Adipocyte (in vitro differentiated cells): Measurements from ENCODE around the gene TMEM212.
"Not testable (repeated sequence)": the region's sequence is repeated elsewhere in the genome, so short reads cannot be mapped to it uniquely, and the experiment has no call there.

ENCODE experiments used
- DNase-seq: peaks from one replicate; pipeline ENCODE4 v3.0.0-alpha.2; 2015; ENCODE audit warnings: low read depth
- H3K27me3 ChIP-seq: replicated peaks from 2 replicates; pipeline ENCODE4 v1.7.0; 2013; ENCODE audit warnings: mild to moderate bottlenecking, low read length, moderate library complexity; ENCODE audit not compliant: control insufficient read depth, insufficient read depth
- H3K36me3 ChIP-seq: 2 replicates; pipeline ENCODE4 v1.7.0; 2013; ENCODE audit warnings: low read length, mild to moderate bottlenecking, moderate library complexity; ENCODE audit not compliant: control insufficient read depth, insufficient read depth, severe bottlenecking
- H3K4me1 ChIP-seq: 2 replicates; pipeline ENCODE4 v1.7.0; 2013; ENCODE audit warnings: mild to moderate bottlenecking, low read length, moderate library complexity; ENCODE audit not compliant: control insufficient read depth, insufficient read depth
- H3K4me3 ChIP-seq: 2 replicates; pipeline ENCODE4 v1.7.0; 2013; ENCODE audit warnings: mild to moderate bottlenecking, low read length, moderate library complexity
- H3K9ac ChIP-seq: 2 replicates; pipeline ENCODE4 v1.7.0; 2013; ENCODE audit warnings: mild to moderate bottlenecking, low read length, moderate library complexity
- H3K9me3 ChIP-seq: 2 replicates; pipeline ENCODE4 v1.7.0; 2013; ENCODE audit warnings: mild to moderate bottlenecking, low read length, moderate library complexity; ENCODE audit not compliant: control insufficient read depth

The TMEM212 gene

GRCh38 chr3:171813897-171814460, 29.2 kb upstream of the TMEM212 start:
- Histone ChIP-seq H3K27me3 (no peaks in the 10 kb centered on the region), H3K4me1 (peaks cover 56% of the 10 kb centered on the region), H3K9me3 (peaks cover 3% of the 10 kb centered on the region), H3K9ac (no peak overlapping the region), H3K4me3 (no peak overlapping the region), H3K36me3 (no peaks in the 10 kb centered on the region)
- DNase-seq: no peak

GRCh38 chr3:171814662-171815061, 28.5 kb upstream of the TMEM212 start:
- not testable (repeated sequence) for H3K36me3 ChIP-seq, H3K4me3 ChIP-seq, H3K9ac ChIP-seq, H3K9me3 ChIP-seq, H3K27me3 ChIP-seq, DNase-seq
- peaks cover 49% of the 10 kb centered on the region for H3K4me1 ChIP-seq

- H3K4me1 ChIP-seq: peaks cover 40% of the 10 kb centered on the region
- no peaks in the 10 kb centered on the region for H3K27me3 ChIP-seq
- DNase-seq: no peak
- no peak overlapping the region for H3K4me3 ChIP-seq
- peaks cover 3% of the 10 kb centered on the region for H3K9me3 ChIP-seq
- H3K36me3 ChIP-seq: no peaks in the 10 kb centered on the region
- H3K9ac ChIP-seq: no peak overlapping the region
Measured at GRCh38 chr3:171815973-171816595, 27.1 kb upstream of the TMEM212 start.

DNA sequence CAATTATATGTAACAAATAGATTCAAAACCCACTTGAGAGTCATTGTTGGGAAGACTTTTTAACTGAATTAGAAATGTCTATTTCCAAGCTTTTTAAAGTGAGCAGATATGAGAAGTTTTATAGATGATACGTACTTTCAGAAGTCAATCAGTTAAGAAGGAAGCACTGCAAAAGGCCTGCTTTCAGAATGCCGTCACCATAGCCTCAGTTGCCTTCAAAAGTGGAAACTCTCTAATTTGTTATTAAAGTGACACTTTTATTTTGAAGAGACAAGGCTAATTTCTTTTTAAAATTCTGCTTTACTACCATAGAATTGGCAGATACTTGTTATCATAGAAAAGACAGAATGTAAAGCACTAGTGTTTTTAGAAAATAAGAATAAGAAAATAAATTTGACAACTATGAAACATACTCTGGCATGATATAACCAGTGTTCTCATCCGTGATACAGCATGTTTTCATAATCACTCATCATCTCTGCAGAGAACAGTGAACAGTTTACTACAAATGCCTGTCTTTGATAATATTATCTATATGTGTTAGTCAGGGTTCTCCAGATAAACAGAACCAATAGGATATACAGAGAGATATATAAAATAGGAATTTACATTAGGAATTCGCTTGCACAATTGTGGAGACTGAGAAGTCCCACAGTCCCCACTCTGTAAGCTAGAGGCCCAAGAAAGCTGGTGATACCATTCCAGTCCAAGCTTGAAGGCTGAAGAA, 25.9 kb upstream of the TMEM212 start:
- H3K36me3 ChIP-seq: no peaks in the 10 kb centered on the region
- no peak overlapping the region for H3K4me3 ChIP-seq
- no peak overlapping the region for H3K9ac ChIP-seq
- peaks cover 31% of the 10 kb centered on the region for H3K4me1 ChIP-seq
- peaks cover 3% of the 10 kb centered on the region for H3K9me3 ChIP-seq
- H3K27me3 ChIP-seq: no peaks in the 10 kb centered on the region
- no peak for DNase-seq

GRCh38 chr3:171821044-171821443, 22.1 kb upstream of the TMEM212 start:
- H3K9me3 ChIP-seq: peaks cover 3% of the 10 kb centered on the region

GRCh38 chr3:171821778-171822358, 21.3 kb upstream of the TMEM212 start:
- H3K36me3 ChIP-seq: no peaks in the 10 kb centered on the region
- H3K9me3 ChIP-seq: peaks cover 3% of the 10 kb centered on the region
- no peak for DNase-seq
- H3K4me1 ChIP-seq: peaks cover 20% of the 10 kb centered on the region
- no peak overlapping the region for H3K9ac ChIP-seq
- no peaks in the 10 kb centered on the region for H3K27me3 ChIP-seq
- no peak overlapping the region for H3K4me3 ChIP-seq

More at GRCh38 chr3:171821044-171821443, 22.1 kb upstream of the TMEM212 start:
- no peak for DNase-seq
- Histone ChIP-seq H3K36me3 (no peaks in the 10 kb centered on the region), H3K9ac (no peak overlapping the region), H3K4me3 (no peak overlapping the region), H3K4me1 (peaks cover 27% of the 10 kb centered on the region), H3K27me3 (no peaks in the 10 kb centered on the region)

- Histone ChIP-seq H3K36me3 (no peaks in the 10 kb centered on the region), H3K4me1 (peaks cover 20% of the 10 kb centered on the region), H3K9me3 (peaks cover 3% of the 10 kb centered on the region), H3K4me3 (no peak overlapping the region), H3K27me3 (no peaks in the 10 kb centered on the region), H3K9ac (no peak overlapping the region)
- DNase-seq: no peak
Measured at GRCh38 chr3:171822431-171823106, 20.6 kb upstream of the TMEM212 start.

GRCh38 chr3:171824116-171824515, 19.0 kb upstream of the TMEM212 start:
- Histone ChIP-seq H3K9me3 (no peaks in the 10 kb centered on the region), H3K4me3 (no peak overlapping the region), H3K36me3 (no peaks in the 10 kb centered on the region), H3K9ac (no peak overlapping the region), H3K4me1 (peaks cover 20% of the 10 kb centered on the region), H3K27me3 (no peaks in the 10 kb centered on the region)
- no peak for DNase-seq

GRCh38 chr3:171824824-171825221, 18.3 kb upstream of the TMEM212 start:
- Histone ChIP-seq H3K9me3 (no peaks in the 10 kb centered on the region), H3K9ac (no peak overlapping the region), H3K27me3 (no peaks in the 10 kb centered on the region), H3K36me3 (no peaks in the 10 kb centered on the region), H3K4me1 (peaks cover 27% of the 10 kb centered on the region), H3K4me3 (peak overlapping the region; percentile 37)
- DNase-seq: no peak

GRCh38 chr3:171825222-171825828, 17.8 kb upstream of the TMEM212 start:
- H3K4me3 ChIP-seq: peak overlapping the region; percentile 37
- H3K9ac ChIP-seq: no peak overlapping the region
- no peaks in the 10 kb centered on the region for H3K36me3 ChIP-seq
- peaks cover 32% of the 10 kb centered on the region for H3K4me1 ChIP-seq
- DNase-seq: peak; percentile 93
- H3K9me3 ChIP-seq: no peaks in the 10 kb centered on the region
- H3K27me3 ChIP-seq: no peaks in the 10 kb centered on the region
